ENCODE measurements around the gene TIGD1.

- TF ChIP-seq CTCF (IDR thresholded peaks at IDR 0.05) = no peak
- no peak for TF ChIP-seq POLR2A (IDR thresholded peaks at IDR 0.05)
These were observed 37.2 kb upstream of the TIGD1 start for GRCh38 chr2:232587512-232587911.
